ENCODE measurements around the gene KRTAP12-3.

DNA sequence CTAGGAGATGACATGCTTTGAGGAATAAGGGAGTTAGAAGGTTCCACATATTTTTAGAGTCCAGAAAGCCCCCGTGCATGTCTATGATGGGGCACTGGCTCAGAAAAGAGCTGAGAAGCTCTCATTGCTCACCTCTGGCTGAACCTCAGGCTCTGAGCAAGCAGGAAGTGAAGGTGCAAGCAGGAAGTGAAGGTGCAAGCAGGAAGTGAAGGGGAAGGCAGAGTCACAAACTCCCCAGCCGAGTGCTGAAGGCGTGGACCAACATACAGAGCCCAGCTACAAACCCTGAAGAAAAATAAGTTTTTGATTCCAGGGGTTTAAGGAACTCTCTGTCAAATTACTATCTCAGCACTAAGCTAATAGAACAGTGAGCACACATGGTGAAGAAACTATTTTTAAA lies 38.8 kb upstream of the KRTAP12-3 start:
- TF ChIP-seq CTCF (IDR thresholded peaks at IDR 0.05) (no peak), EZH2 (IDR thresholded peaks at IDR 0.05; ENCODE audit: borderline replicate concordance, insufficient read depth, low read depth, low read length, poor library complexity, severe bottlenecking) (no peak)
